GM18520 (cell line): ENCODE data around the gene USP7.

Source experiments
- ATAC-seq: cut with Tn5 transposase; IDR thresholded peaks from one replicate; pipeline ENCODE4 v1.9.1; 2021; ENCODE audit not compliant: unreplicated experiment

Gene USP7

DNA sequence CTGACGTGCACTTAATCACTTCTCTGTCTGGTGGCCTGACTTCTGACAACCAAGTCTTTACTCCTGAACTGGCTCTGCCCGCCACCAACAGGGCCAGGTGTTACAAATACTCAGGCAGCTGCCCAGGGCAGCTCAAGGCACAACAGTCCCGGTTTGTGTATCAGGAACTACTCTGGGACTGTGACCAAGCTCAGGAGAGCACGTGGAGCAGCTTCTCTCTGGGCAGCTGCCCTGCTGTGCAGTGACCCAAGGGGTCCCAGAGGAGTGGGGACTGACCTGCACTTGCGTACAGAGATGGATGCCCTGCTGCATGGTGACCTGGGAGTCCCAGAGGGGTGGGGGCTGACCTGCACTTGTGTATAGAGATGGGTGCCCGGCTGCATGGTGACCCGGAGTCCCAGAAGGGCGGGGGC lies 59.7 kb downstream of the USP7 start:
- no peak for ATAC-seq

- no peak for ATAC-seq
Measured at GRCh38 chr16:8903004-8903403, 60.7 kb downstream of the USP7 start.

GRCh38 chr16:8901320-8901861 lies 62.3 kb downstream of the USP7 start:
- ATAC-seq, result no peak

DNA sequence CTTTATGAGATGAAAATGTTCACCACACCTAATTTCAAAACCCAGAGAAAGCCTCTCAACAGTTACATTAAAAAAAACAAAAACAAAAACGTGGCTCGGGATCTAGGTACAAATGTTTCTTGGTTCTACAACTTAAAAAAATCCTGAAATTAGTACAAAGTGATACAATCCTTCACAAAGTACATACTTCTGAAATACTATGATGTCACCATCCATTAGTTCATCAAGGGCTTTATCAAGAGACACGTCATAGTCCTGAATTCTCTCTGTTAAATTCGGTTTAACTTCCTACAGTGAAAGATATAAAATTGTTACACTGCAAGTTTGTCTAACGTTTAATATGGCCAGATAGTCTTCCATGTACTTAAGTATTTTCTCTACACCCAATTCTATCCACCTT lies 63.4 kb downstream of the USP7 start:
- ATAC-seq, result no peak

- no peak for ATAC-seq
Measured at GRCh38 chr16:8899709-8900317, 63.9 kb downstream of the USP7 start.

- ATAC-seq, result no peak
Measured at GRCh38 chr16:8898660-8899318, 64.9 kb downstream of the USP7 start.

- ATAC-seq, result no peak
Measured at GRCh38 chr16:8894736-8895334, 68.9 kb downstream of the USP7 start.

- no peak for ATAC-seq
Measured at GRCh38 chr16:8893976-8894690, 69.6 kb downstream of the USP7 start.

GRCh38 chr16:8893426-8893825 lies 70.3 kb downstream of the USP7 start:
- ATAC-seq, result no peak

DNA sequence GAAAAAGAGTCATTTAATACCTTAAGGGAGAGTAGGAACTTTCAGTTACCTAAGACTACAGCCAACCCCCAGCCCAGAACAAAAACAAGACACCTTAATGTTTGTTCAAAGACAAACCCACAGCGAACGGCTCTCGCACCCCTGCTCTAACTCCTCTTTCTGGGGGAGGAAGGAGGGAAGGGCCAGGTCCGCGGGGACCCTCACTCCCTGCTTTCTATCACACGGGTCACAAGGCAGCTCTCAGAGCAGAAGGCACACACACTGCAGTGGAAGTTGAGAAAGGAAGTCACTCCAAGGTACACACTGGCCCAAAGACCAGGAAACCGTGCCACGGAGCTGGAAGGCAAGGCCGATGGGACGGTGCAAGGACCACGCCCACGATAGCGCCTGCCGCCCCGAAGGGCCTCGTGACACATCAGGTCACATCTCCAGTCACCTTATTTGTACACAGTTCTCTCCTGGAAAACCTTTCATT lies 71.6 kb downstream of the USP7 start:
- peak; percentile 5 for ATAC-seq

DNA sequence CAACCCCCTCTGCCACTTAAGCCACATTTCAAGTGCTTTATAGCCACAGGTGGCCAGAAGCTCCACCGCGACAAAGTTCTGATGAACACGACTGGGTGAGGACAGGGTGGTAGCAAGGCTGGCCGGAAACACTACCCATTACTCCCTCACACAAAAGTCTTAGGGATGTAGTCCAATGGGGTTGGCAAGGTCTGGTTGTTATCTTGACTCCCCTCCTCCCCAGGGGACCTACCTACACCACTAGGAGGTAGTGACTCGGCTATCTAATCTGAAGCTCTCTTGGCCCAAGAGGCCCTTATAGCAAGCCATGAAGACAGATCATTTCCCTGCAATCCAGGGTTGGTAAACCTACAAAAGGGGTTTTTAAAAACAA lies 73.2 kb downstream of the USP7 start:
- ATAC-seq, result no peak

DNA sequence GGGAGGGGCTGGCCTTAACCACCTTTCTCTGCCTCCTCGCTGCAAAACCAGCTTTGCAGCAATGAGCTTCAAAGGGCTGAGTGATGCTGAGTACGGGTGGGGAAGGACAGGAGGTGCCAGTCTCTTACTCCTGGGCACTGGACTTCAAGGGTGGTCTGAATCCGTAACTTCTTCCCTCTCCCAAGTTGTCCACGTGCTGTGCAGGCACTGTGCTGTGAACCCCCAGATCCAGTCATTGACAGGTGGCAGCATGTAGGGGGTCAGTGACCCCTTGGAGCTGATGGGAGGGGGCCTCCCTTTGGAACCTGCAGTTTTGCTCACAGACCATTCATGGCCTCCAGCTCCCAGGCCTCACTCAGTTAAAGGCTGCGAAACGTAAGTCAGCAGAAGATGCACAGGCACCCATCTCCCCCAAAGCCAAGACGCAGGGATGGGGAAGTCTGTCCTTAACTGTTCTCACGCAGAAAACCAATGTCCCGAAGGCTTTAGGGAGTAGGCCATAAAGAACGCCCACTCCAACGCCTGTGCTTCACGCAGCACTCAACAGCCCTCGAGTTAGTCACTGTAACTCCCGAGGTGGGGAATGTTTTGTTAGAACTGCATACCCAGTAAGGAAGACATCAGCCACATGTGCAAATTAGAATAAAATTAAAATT lies 73.7 kb downstream of the USP7 start:
- no peak for ATAC-seq

DNA sequence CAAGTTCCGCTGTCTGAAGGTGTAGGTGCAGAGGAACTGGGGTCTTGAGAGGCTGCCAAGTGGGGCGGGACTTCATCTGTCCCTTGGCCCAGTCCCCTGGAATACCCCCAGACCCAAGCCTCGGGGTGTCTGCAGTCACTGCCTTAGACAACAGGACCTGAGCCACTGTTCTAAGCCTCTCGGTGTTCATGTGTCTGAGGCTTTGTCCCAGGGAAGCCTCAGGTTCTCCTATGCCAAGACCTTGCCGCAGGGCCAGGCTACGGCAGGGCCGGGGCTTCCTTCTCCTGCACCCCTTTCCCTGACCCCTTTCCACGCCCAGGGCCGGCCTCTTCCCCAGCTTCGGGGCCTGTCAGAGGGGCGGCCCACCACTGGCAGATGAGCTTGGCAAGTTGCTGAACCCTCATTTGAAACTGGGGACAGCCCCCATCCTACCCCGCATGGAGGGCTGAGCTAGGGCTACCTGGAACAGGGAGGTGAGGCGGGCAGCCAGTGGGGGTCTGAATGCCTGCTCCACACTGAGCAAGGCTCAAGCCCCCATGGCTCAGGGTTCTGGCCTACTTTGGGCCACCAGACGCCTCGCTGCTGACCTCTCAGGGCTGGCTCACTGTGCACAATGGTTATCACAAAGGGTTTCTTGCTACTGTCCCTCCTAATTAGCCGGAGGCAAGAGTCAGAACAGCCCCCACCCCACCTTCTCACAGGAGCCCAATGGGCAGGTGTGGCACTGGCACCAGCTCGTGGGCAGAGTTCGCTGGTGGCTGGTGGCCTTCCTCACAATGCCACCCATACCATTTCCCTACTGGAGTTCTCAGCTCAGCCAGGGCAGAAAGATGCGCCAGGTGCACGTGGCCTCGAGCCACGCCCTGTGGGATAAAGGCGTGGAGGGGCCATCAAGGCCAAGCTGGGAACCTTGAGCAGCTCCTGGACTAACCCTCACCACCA lies 74.5 kb downstream of the USP7 start:
- no peak for ATAC-seq

DNA sequence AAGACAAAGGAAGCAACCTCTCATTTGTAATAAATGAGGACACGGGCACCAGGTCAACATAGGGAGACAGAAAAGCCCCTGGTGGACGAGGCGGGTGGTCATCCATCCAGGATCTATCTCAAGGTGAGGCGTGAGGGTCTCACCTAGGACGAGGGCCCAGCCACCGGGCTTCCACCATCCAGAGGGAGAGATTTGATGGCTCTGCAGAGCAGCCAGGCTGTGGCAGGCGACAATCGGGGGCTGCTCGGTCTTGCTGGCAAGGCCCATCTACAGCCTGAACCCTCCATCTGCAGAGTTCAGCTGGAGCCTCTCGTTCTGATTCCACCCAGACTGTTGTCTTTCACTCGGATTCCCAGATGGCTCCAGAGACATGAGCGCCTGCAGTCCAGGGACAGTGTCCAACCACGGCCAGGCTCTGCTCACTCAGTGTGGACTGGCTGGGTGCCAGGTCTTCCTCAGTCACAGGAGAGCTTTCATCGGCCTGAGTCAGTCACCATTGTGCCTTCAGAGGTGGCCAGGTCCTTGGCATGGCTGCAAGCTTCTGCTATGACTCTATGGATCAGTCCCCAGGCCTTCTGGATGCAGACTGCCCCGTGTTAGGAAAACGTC lies 75.7 kb downstream of the USP7 start:
- no peak for ATAC-seq

GRCh38 chr16:8887431-8887765 lies 76.3 kb downstream of the USP7 start:
- no peak for ATAC-seq

DNA sequence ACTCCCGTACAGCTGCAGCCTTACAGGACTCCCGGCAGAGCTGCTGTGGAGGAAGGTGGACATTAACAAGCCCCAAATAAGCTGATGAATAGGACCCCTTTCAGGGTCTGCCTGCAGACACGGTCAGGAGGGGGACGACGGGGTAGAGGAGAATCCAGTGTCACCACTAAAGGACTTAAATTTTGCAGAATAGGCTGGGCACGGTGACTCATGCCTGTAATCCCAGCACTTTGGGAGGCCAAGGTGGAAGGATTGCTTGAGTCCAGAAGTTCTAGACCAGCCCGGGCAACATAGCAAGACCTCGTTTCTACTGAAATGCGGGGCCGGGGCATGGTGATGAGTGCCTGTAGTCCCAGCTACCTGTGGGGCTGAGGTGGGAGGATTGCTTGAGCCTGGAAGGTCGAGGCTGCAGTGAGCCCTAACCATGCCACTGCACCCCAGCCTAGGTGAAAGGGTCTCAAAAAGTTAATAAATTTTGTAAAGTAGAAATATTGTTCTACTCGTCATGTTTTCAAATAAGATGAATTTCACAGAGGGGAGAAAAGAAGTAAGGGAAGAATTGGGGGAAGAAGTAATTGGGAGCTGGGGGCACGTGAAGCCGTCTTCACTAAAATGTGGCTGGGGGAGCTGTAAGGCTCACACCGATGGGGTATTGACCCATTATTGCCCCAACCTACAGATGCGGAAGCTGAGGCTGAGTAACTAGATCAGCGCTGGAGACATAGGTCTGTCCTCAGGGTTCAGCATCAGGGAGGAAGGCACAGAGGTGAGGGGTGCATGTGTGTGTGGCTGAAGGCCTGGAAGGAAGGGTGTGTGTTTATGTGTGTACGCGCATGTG lies 76.9 kb downstream of the USP7 start:
- no peak for ATAC-seq

DNA sequence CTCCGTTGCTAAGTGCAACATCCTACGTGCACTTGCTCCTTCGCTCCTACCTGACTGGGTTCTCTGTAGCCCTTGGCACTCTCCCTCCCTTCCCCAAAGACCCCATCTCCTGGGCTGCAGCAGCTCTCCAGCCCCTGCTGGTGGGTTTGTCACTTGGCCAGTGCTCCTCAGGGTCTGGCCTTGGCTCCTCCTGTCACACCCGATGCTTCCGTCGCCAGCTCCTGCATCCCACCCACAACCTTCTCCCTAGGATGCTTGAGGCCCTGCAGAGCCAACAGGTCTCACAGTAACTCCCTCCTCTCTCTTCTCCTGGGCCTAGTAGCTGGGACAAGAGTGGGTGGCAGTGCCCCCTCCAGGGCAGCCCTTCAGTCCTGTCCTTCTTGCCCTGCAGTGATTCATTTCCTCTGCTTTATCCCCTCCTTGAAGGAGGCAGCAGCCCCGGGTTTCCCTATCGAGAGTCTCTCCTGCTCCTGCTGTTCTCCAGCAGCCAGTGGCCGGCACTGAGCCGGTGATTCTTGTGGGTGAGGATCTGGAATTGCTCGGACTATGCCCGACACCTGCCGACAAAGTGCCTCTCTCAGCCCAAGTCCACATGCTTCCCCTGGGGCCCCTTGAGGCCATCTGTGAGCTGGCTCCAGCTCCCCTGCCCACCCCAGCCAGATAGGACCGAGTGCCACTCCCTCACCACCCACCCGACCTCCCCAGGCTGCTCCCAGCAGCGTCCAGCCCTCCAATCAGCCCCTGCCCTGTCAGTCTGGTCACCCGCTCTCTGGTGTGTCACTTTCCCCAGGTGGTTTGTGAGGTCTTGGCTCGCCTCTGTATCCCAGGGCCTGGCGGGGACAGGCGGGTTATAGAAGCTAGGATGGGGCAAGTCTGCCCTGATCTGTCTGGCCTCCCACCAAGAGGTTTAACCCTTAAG lies 77.8 kb downstream of the USP7 start:
- ATAC-seq, result no peak
